Measurements from ENCODE around the gene RGS11. TPM values are rescaled to one million over a fixed set of nuclear protein-coding genes. Genes with fewer than 3 reads are reported as not detected.

RGS11 gene
- total RNA-seq, 1 experiment from 2014 or later = 2.9 TPM

DNA sequence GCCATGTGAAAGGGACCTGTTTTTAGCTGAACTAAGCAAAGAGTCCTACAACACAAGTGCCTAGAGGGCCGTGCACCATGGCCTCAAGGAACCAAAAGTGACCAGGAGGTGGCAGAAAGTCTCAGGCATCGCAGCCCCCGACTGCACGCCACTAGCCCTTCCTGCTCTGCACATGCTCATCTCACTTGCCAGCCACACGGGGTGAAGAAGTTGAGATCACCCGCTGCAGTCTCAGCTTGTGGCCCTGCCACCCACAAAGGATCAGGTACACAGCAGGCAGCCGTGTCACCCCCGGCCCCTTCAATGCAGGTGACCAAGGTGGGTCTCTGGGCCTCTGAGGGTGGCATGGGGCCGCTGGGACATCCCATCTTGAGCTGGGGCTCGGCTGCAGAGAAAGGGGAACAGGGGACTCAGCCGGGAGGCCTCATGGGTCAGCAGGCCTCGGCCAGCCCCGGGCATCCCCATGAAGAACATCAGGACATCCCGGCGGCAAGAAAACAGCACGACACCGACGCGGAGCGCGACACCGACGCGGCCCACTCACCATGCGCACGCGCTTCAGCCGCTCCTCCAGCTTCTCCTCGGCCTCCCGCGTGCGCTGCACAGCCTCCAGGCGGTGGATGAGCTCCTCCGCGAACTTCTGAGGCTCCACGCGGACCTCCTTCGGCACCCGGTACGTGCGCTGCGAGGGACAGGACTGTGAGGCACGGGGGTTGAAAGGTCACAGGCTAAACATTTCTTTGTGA lies 28.2 kb upstream of the RGS11 start:
- Mint-ChIP-seq H3K27ac (peak overlapping the region in 1 of 3 experiments; percentile 82; a peak in 5 of 7 replicates), H3K36me3 (ENCODE audit: insufficient read depth in 1 of 3, low read depth in 3 of 3) (peaks cover 10 to 51% (median 44%) of the 10 kb centered on the region in 3 experiments; a peak in 6 of 7 replicates), H3K4me3 (no peak overlapping the region), H3K27me3 (ENCODE audit: low read depth) (no peaks in the 10 kb centered on the region), H3K4me1 (no peaks in the 10 kb centered on the region), H3K9me3 (no peaks in the 10 kb centered on the region)
- Histone ChIP-seq H3K14ac (ENCODE audit: insufficient read depth, low read length) (no peak overlapping the region), H3K79me2 (ENCODE audit: insufficient read depth, low read length) (no peaks in the 10 kb centered on the region), H2BK120ac (ENCODE audit: low read depth, low read length, poor library complexity, severe bottlenecking) (no peak overlapping the region), H2AK5ac (ENCODE audit: insufficient read length, low read length) (no peak overlapping the region), H3K9ac (ENCODE audit: extremely low read depth, insufficient read length, low read length) (no peak overlapping the region), H2BK5ac (ENCODE audit: insufficient read length, low read length) (no peak overlapping the region), H3K18ac (ENCODE audit: insufficient read length, low read depth, low read length) (no peak overlapping the region), H3K9me3 (ENCODE audit: control insufficient read depth, low read depth, low read length) (no peaks in the 10 kb centered on the region), H4K91ac (ENCODE audit: insufficient read length, low read depth, low read length) (no peak overlapping the region), H3T11ph (ENCODE audit: low read length) (no peak overlapping the region), H3K4ac (ENCODE audit: low read depth, low read length) (no peak overlapping the region), H2BK20ac (ENCODE audit: low read depth, low read length, poor library complexity, severe bottlenecking) (no peak overlapping the region), H3K56ac (ENCODE audit: insufficient read length, low read depth, low read length) (no peak overlapping the region), H3K79me1 (ENCODE audit: insufficient read depth, low read depth, low read length, poor library complexity, severe bottlenecking) (no peaks in the 10 kb centered on the region), H4K5ac (ENCODE audit: insufficient read length, low read depth, low read length) (no peak overlapping the region), H2AFZ (ENCODE audit: low read length) (no peak overlapping the region), H2BK12ac (ENCODE audit: insufficient read length, low read depth, low read length) (no peak overlapping the region), H2BK15ac (ENCODE audit: low read depth, low read length) (no peak overlapping the region), H4K8ac (replicated peaks; ENCODE audit: insufficient read length, low read depth, low read length) (no peak overlapping the region), H3K23me2 (ENCODE audit: insufficient read length, low read depth, low read length, poor library complexity, severe bottlenecking) (no peaks in the 10 kb centered on the region), H3K4me1 (ENCODE audit: insufficient read depth, low read length) (no peaks in the 10 kb centered on the region), H3K23ac (ENCODE audit: insufficient read length, low read depth, low read length) (no peak overlapping the region), H3K27ac (ENCODE audit: insufficient read length, low read depth, low read length) (no peak overlapping the region), H4K20me1 (ENCODE audit: control insufficient read depth, insufficient read depth, insufficient read length) (no peaks in the 10 kb centered on the region), H3K27me3 (ENCODE audit: insufficient read depth, low read length) (no peaks in the 10 kb centered on the region), H3K4me2 (ENCODE audit: insufficient read depth, insufficient read length, low read length) (no peak overlapping the region)
- TF ChIP-seq, protein P1, sequence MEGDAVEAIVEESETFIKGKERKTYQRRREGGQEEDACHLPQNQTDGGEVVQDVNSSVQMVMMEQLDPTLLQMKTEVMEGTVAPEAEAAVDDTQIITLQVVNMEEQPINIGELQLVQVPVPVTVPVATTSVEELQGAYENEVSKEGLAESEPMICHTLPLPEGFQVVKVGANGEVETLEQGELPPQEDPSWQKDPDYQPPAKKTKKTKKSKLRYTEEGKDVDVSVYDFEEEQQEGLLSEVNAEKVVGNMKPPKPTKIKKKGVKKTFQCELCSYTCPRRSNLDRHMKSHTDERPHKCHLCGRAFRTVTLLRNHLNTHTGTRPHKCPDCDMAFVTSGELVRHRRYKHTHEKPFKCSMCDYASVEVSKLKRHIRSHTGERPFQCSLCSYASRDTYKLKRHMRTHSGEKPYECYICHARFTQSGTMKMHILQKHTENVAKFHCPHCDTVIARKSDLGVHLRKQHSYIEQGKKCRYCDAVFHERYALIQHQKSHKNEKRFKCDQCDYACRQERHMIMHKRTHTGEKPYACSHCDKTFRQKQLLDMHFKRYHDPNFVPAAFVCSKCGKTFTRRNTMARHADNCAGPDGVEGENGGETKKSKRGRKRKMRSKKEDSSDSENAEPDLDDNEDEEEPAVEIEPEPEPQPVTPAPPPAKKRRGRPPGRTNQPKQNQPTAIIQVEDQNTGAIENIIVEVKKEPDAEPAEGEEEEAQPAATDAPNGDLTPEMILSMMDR (conservative IDR thresholded peaks at IDR 0.05) = peak; percentile 36; the same call in 2 of the 3 replicates
- no CpG with 5 or more reads among the region's 43 CpGs for WGBS (ENCODE audit: extremely low coverage, insufficient read length, low lambda C conversion rate)
- DNase-seq = no peak
